ENCODE measurements around the gene KRT86.

Gene KRT86

DNA sequence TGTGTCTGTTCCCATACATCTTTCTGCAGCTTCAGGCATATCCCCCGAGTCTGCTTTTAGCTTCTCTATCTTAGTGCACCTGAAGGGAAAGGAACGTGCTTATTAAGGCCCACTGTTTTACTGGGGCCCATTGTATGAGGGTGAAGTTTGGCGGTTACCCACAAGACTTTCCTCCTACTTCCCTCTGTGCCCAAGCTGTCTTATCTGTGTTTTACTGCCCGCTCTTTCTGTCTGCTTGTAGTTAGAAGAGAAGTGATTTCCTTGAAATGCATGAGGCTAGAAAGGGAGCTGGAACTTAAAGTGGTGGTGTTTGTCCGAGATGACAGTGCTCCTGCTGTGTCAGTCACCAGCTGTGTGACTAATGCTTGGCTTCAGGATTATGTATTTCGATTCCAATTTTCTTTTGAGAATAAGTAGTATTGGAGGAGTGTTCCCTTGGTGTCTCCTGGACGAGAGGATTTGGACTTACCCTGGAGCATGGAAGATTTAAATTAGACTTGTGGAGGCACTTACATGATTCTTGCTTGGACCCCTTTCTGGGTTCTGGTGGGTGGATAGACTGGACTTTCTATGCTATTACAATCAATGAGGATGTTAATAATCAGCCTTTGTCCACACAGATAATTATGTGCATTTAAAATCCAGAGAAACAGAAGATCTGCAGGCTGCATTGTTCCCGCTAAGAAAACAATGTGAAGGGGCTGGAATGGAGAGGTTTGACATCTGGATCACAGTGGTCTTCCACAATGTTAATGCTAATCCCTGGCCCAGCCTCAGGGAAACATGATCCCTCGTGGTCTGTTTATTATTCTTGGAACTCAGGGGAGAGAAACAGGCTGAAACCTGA lies 13.9 kb upstream of the KRT86 start:
- no peak for DNase-seq (ENCODE audit: low spot score)
- POLR2A ChIA-PET (ENCODE audit: low non-redundant PET), result no interaction called here
- H3K27ac ChIP-seq, result no peak overlapping the region
- CTCF ChIA-PET, result no interaction called here
- no peak for TF ChIP-seq CTCF (conservative IDR thresholded peaks at IDR 0.05; ENCODE audit: low read depth)

- H3K27ac ChIP-seq, result no peak overlapping the region
- POLR2A ChIA-PET (ENCODE audit: low non-redundant PET), result no interaction called here
- CTCF ChIA-PET, result no interaction called here
- no peak for TF ChIP-seq CTCF (conservative IDR thresholded peaks at IDR 0.05; ENCODE audit: low read depth)
- no peak for DNase-seq (ENCODE audit: low spot score)
Measured at GRCh38 chr12:52261208-52261484, 13.3 kb upstream of the KRT86 start.

DNA sequence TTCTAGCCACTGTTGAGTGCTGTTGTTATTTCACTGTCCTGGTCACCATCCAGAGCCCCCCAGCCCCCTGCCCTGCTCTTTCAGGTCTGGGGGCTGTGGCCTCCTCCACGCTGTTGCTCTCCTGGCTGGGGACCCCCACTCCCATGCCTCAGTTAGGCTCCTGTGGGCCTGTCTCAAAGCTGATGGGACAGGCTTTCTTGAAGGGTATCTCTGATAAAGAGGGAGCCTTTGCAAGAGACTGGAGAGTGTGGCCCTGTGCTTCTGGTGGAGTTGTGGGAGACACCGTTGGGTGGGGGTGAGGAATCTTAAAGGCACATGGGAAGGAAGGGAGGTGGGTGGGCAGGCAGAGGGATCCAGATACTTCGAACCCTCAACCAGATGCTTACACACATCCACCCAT lies 12.2 kb upstream of the KRT86 start:
- no peak for TF ChIP-seq CTCF (conservative IDR thresholded peaks at IDR 0.05; ENCODE audit: low read depth)
- CTCF ChIA-PET, result no interaction called here

GRCh38 chr12:52263761-52264434 lies 10.5 kb upstream of the KRT86 start:
- no peak for TF ChIP-seq CTCF (conservative IDR thresholded peaks at IDR 0.05; ENCODE audit: low read depth)
- no peak overlapping the region for H3K27ac ChIP-seq
- ChIA-PET CTCF (interaction anchor here (0.6 kb wide), 1 partner anchor 132 kb away, joined by 4 read pairs; no protein-coding TSS in a partner anchor), POLR2A (ENCODE audit: low non-redundant PET) (no interaction called here)
- DNase-seq (ENCODE audit: low spot score), result no peak

More for the DNA sequence above, 12.2 kb upstream of the KRT86 start:
- POLR2A ChIA-PET (ENCODE audit: low non-redundant PET), result no interaction called here
- no peak overlapping the region for H3K27ac ChIP-seq
- DNase-seq (ENCODE audit: low spot score), result no peak

- ChIA-PET POLR2A (ENCODE audit: low non-redundant PET) (no interaction called here), CTCF (interaction anchor here (0.6 kb wide), 1 partner anchor 132 kb away, joined by 4 read pairs; no protein-coding TSS in a partner anchor)
- DNase-seq (ENCODE audit: low spot score), result no peak
- no peak for TF ChIP-seq CTCF (conservative IDR thresholded peaks at IDR 0.05; ENCODE audit: low read depth)
- H3K27ac ChIP-seq, result no peak overlapping the region
Measured at GRCh38 chr12:52264435-52264825, 10.0 kb upstream of the KRT86 start.

- DNase-seq (ENCODE audit: low spot score), result no peak
- no peak for TF ChIP-seq CTCF (conservative IDR thresholded peaks at IDR 0.05; ENCODE audit: low read depth)
- H3K27ac ChIP-seq, result no peak overlapping the region
- CTCF ChIA-PET, result interaction anchor here (1.2 kb wide), 1 partner anchor 13 kb away, joined by 5 read pairs; no protein-coding TSS in a partner anchor
- POLR2A ChIA-PET (ENCODE audit: low non-redundant PET), result no interaction called here
Measured at GRCh38 chr12:52266514-52266913, 7.9 kb upstream of the KRT86 start.
